T-helper 1 cell treated with Interleukin-12 subunit alpha and Interleukin-12 subunit beta and Interleukin-4 antibody, amounts not matched to agents 30 μg/mL and 1 μg/mL, for 36 hours (primary cell): Measurements from ENCODE around the gene PTPN22.
"Not testable (repeated sequence)": the region's sequence is repeated elsewhere in the genome, so short reads cannot be mapped to it uniquely, and the experiment has no call there.

Experiments
- H3K27ac Mint-ChIP-seq: one replicate; pipeline ENCODE4 v1.8.0; 2021; ENCODE audit warnings: mild to moderate bottlenecking, mixed read lengths
- H3K27me3 Mint-ChIP-seq: one replicate; pipeline ENCODE4 v1.8.0; 2021; ENCODE audit warnings: low read depth, mixed read lengths
- H3K36me3 Mint-ChIP-seq: one replicate; pipeline ENCODE4 v1.8.0; 2021; ENCODE audit warnings: low read depth, mixed read lengths
- H3K4me1 Mint-ChIP-seq: one replicate; pipeline ENCODE4 v1.8.0; 2021; ENCODE audit warnings: low read depth, mixed read lengths
- H3K4me3 Mint-ChIP-seq: one replicate; pipeline ENCODE4 v1.8.0; 2021; ENCODE audit warnings: mild to moderate bottlenecking, moderate library complexity, mixed read lengths
- H3K9me3 Mint-ChIP-seq: one replicate; pipeline ENCODE4 v1.8.0; 2021; ENCODE audit warnings: mixed read lengths

PTPN22 gene

GRCh38 chr1:113872219-113872935, 865 bp upstream of the PTPN22 start:
- Mint-ChIP-seq H3K4me1 (peaks cover 63% of the 10 kb centered on the region), H3K27ac (peak overlapping the region; percentile 97), H3K9me3 (no peaks in the 10 kb centered on the region), H3K4me3 (peak overlapping the region; percentile 87), H3K27me3 (no peaks in the 10 kb centered on the region), H3K36me3 (peaks cover 24% of the 10 kb centered on the region)

DNA sequence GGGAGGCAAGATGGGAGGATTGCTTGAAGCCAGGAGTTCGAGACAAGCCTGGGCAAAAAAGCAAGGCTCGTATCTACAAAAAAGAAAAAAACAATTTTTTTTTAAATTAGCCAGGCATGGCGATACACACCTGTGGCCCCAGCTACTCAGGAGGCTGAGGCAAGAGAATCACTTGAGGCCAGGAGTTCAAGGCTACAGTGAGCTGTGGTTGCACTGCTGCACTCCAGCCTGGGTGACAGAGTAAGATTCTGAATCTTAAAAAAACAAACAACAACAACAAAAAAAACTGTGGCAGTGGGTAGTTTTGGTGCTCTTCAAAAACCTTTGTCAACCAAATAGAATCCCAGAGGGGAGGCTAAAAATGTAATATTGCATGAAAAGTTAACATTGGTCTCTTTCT, 734 bp downstream of the PTPN22 start:
- H3K27ac Mint-ChIP-seq: peak overlapping the region; percentile 97
- H3K4me3 Mint-ChIP-seq: peak overlapping the region; percentile 87
- H3K27me3 Mint-ChIP-seq: no peaks in the 10 kb centered on the region
- H3K4me1 Mint-ChIP-seq: peaks cover 64% of the 10 kb centered on the region
- H3K36me3 Mint-ChIP-seq: peaks cover 24% of the 10 kb centered on the region
- H3K9me3 Mint-ChIP-seq: no peaks in the 10 kb centered on the region

DNA sequence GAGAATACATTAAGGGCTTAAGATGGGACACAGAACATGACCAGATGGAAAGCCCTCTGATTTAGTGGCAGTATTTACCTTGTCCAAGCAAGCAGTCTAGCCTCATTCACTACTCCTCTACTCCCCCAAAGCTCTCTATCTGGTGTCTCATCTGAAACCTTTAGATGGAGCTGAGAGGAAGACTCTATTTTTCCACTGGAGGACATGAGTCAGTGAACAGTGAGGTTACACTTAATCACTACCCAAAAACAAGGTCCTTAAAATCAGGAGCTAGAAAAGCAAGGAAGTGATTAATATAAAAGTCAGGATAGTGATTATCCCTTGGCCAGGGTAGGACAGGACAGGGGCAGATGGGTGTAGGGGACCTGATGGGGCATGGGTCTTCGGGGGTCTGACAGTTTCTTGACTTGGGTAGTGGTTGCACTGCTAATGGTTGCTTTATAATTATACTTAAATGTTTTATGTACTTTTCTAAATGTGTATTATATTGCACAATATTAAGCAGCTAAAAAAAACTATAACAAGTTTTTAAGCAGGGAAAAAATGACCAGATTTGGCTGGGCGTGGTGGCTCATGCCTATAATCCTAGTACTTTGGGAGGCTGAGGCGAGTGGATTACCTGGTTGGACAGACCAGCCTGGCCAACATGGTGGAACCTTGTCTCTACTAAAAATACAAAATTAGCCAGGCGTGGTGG, 3.0 kb downstream of the PTPN22 start:
- Mint-ChIP-seq H3K27me3 (no peaks in the 10 kb centered on the region), H3K9me3 (no peaks in the 10 kb centered on the region), H3K36me3 (peaks cover 25% of the 10 kb centered on the region), H3K27ac (peak overlapping the region; percentile 77), H3K4me3 (peak overlapping the region; percentile 87), H3K4me1 (peaks cover 49% of the 10 kb centered on the region)

DNA sequence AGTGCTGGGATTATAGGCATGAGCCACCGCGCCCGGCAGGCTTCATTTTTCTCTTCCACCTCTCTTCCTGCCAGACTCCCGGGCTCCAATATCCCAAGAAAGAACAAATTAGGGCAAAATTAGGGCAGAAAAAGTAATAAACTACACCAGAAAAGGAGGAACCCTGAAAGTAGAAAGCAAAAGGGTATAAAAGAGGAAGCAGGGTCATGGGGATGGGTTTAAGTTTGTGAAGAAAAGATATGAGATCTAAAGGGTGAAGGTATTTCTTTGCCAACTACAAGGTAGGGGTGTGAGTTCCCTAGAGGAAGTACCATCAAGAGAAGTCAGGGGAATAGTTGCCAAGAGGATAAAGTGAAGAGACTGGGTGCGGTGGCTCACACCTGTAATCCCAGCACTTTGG, 9.9 kb downstream of the PTPN22 start:
- Mint-ChIP-seq H3K9me3 (no peaks in the 10 kb centered on the region), H3K4me3 (no peak overlapping the region), H3K27ac (no peak overlapping the region), H3K27me3 (no peaks in the 10 kb centered on the region), H3K36me3 (peaks cover 33% of the 10 kb centered on the region), H3K4me1 (peaks cover 38% of the 10 kb centered on the region)

DNA sequence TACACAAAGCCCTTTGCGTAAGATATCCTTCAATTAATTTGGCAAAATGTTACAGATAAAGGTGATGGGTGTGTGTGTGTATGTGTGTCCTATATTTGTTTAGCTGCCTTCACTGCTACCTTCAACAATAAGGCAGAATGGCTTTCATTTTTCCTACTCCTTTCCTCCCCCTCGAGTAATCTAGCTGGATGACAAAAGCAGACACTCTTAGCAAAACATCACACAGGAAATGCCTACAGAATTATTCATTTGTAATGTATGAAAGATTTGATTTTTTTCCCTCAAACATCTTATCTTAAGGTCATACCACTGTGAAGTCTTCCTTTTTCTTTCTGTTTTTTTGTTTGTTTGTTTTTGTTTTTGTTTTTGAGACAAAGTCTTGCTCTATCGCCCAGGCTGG, 10.6 kb downstream of the PTPN22 start:
- Mint-ChIP-seq H3K27me3 (no peaks in the 10 kb centered on the region), H3K27ac (no peak overlapping the region), H3K36me3 (peaks cover 40% of the 10 kb centered on the region), H3K4me3 (no peak overlapping the region), H3K4me1 (peaks cover 36% of the 10 kb centered on the region), H3K9me3 (no peaks in the 10 kb centered on the region)

DNA sequence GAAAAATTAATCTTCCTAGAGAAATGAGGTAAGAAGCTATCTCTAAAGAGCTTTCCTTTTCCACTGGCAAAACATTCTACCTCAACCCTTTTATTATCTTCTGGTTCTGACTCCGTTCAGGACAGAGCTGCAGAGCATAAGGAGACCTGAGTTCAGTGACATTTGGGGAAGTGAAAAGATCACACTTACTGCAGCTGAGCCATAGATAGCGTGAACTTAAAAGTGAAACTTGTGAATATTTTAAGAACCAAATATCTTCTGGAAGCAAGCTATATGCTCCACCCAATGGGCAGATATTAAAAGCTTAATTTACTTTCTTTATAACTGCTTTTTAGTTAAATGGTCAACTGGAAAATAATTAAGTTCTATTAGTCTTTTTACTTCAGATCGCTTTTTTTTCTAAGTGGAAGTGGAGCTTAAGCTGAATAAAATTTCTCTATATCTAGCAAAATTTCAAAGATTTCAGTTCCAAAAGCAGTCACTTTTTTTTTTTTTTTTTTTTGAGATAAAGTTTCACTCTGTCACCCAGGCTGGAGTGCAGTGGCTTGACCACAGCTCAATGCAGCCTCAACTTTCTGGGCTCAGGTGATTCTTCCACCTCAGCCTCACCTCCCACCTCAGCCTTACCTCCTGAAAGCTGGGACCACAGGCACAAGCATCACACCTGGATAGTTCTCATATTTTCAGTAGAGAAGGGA, 11.9 kb downstream of the PTPN22 start:
- Mint-ChIP-seq H3K36me3 (peaks cover 46% of the 10 kb centered on the region), H3K9me3 (no peaks in the 10 kb centered on the region), H3K4me1 (peaks cover 36% of the 10 kb centered on the region), H3K27ac (no peak overlapping the region), H3K27me3 (no peaks in the 10 kb centered on the region), H3K4me3 (peak overlapping the region; percentile 45)

DNA sequence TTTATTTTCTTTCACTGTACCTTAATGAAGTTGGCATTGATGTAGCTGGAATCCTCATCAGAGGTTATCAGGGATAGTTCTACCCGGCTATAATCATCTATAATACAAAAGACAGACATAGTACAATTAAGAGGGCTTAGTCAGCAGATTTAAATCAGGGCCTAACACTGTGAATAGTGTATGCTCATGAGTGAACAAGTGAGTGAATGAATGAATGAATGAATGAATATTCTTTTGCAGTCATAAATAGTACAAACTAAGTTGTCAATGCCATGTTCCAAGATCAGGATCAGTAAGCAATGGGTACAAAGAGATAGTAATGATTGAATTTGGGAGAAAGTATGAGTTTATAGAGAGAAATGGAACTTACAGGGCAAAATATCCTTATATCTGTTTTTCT, 12.5 kb downstream of the PTPN22 start:
- Mint-ChIP-seq H3K27me3 (no peaks in the 10 kb centered on the region), H3K4me3 (no peak overlapping the region), H3K9me3 (no peaks in the 10 kb centered on the region), H3K36me3 (peaks cover 52% of the 10 kb centered on the region), H3K27ac (no peak overlapping the region), H3K4me1 (peaks cover 40% of the 10 kb centered on the region)

DNA sequence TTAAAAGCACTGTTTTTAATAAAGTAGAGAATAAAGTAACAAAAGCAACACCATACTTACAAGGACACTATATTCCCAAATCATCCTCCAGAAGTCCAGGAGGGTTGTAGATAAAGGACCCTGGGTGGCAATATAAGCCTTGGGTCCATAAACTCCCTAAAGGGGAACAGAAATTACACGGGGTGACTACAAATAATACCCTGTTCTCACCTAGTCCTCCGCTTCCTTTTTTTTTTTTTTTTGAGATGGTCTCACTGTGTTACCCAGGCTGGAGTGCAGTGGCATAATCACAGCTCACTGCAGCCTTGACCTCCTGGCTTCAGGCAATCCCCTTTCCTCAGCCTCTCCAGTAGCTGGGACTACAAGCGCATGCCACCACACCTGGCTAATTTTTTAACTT, 13.1 kb downstream of the PTPN22 start:
- H3K4me3 Mint-ChIP-seq: no peak overlapping the region
- peaks cover 51% of the 10 kb centered on the region for H3K36me3 Mint-ChIP-seq
- no peaks in the 10 kb centered on the region for H3K27me3 Mint-ChIP-seq
- no peaks in the 10 kb centered on the region for H3K9me3 Mint-ChIP-seq
- H3K4me1 Mint-ChIP-seq: peaks cover 37% of the 10 kb centered on the region
- no peak overlapping the region for H3K27ac Mint-ChIP-seq

DNA sequence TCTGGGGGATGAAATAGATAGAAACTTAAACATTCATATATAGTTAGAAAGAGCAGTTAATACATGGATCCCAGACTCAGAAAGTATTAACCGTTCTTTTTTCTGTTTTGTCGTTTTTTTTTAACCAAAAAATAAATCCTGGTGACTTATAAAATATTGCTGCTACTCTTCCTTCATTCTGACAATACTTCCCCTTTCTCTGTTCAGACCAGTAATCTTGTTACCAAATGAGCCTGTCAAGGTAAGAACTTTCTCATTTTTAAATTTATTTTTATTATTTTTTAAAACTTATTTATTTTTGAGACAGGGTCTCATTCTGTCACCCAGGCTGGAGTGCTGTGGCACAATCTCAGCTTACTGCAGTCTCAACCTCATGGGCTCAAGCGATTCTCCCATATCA, 13.7 kb downstream of the PTPN22 start:
- peaks cover 47% of the 10 kb centered on the region for H3K36me3 Mint-ChIP-seq
- no peaks in the 10 kb centered on the region for H3K9me3 Mint-ChIP-seq
- no peak overlapping the region for H3K4me3 Mint-ChIP-seq
- H3K27ac Mint-ChIP-seq: no peak overlapping the region
- no peaks in the 10 kb centered on the region for H3K27me3 Mint-ChIP-seq
- peaks cover 33% of the 10 kb centered on the region for H3K4me1 Mint-ChIP-seq

- H3K4me3 Mint-ChIP-seq: no peak overlapping the region
- no peak overlapping the region for H3K27ac Mint-ChIP-seq
- no peaks in the 10 kb centered on the region for H3K27me3 Mint-ChIP-seq
- H3K4me1 Mint-ChIP-seq: peaks cover 24% of the 10 kb centered on the region
- H3K36me3 Mint-ChIP-seq: peaks cover 46% of the 10 kb centered on the region
- no peaks in the 10 kb centered on the region for H3K9me3 Mint-ChIP-seq
Measured at GRCh38 chr1:113856401-113856790, 15.1 kb downstream of the PTPN22 start.

DNA sequence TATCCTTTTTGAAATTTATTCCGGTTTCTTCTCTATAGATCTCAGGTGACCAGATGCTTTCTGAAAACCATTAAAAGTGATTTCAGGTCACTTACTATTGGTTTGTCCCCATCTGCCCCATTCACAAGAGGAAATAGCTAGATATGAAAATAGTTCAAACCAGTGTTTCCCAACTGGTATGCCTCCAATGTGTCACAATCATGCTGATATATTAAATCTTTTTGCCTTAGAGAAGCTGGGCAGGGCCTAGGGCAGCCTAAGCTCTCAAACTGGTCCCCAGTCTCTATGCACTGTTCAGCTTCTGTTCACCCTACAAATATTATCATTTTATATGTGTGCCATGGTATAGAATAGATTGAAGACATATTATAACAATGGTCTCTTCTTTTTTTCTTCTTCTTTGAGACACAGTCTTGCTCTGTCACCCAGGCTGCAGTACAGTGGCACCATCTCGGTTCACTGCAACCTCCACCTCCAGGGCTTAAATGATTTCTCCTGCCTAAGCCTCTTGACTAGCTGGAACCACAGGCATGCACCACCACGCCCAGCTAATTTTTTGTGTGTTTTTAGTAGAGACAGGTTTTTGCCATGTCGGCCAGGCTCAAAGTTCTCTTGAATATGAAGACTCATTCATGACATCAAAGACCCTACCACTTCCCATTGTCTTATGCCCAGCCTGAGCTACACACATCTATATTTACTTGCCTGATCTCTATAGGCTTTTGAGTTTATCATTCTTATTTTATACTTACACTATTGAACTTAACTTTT, 15.7 kb downstream of the PTPN22 start:
- peaks cover 45% of the 10 kb centered on the region for H3K36me3 Mint-ChIP-seq
- no peak overlapping the region for H3K27ac Mint-ChIP-seq
- no peaks in the 10 kb centered on the region for H3K9me3 Mint-ChIP-seq
- H3K27me3 Mint-ChIP-seq: no peaks in the 10 kb centered on the region
- no peak overlapping the region for H3K4me3 Mint-ChIP-seq
- peaks cover 21% of the 10 kb centered on the region for H3K4me1 Mint-ChIP-seq

DNA sequence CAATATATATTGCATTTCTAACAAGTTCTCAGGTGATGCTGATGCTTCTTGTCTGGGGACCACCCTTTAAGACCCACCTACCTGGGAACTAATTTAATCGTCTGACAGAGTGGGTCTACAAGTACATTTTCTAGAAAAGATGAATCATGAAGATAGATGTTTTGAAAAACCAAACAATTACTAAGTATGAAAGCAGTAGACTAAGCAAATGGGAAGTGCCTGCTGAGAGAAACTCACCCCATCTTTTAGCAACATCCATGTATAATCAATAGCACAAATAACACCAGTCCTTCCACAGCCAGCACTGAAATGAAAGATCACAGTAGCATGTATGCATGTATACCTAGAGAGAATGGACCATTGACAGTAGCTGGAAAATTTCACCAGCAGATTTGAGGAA, 17.3 kb downstream of the PTPN22 start:
- Mint-ChIP-seq H3K9me3 (no peaks in the 10 kb centered on the region), H3K27ac (no peak overlapping the region), H3K4me1 (peaks cover 17% of the 10 kb centered on the region), H3K27me3 (no peaks in the 10 kb centered on the region), H3K4me3 (no peak overlapping the region), H3K36me3 (peaks cover 49% of the 10 kb centered on the region)

DNA sequence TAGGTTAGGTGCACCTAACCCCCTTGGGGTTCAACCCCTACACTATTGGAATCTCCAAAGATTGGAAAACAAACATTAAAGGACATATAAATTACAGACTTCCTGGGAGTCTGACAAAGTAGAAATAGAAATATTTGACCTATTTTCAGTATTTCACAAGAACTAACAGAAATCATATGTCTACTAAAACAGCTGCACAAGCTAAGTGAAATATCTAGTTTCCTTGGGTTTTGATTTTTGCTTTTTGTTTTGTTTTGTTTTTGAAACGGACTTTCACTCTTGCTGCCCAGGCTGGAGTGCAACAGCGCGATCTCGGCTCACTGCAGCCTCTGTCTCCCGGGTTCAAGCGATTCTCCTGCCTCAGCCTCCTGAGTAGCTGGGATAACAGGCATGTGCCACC, 18.8 kb downstream of the PTPN22 start:
- not testable (repeated sequence) for H3K27me3 Mint-ChIP-seq, H3K4me3 Mint-ChIP-seq, H3K27ac Mint-ChIP-seq, H3K9me3 Mint-ChIP-seq
- H3K36me3 Mint-ChIP-seq: peaks cover 51% of the 10 kb centered on the region
- H3K4me1 Mint-ChIP-seq: peaks cover 14% of the 10 kb centered on the region

DNA sequence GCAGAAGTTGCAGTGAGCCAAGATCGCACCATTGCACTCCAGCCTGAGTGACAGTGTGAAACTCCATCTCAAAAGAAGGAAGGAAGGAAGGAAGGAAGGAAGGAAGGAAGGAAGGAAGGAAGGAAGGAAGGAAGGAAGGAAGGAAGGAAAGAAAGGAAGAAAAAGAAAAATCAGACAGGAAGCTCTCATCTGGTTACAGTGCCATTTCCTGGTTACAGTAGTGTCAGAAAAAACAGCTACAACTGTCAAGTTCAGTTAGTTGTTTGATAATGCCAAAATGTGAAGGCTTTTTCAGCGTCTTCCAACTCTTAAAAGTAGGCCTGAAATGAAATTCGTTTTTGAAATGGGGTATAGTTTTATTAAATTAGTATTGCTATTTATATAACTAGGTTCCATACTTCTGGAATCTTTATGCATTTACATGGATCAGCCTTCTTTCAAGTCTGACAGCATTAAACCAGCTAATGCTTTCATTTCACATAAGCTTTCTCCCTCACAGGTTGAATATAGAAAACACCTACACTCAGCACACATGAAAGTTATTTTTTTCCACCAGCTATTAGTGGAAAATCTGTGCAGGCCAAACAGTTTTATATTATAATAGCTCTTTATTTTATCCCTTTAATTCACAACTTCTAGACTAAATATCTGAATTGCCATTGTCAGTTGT, 21.2 kb downstream of the PTPN22 start:
- Mint-ChIP-seq H3K27ac (peak overlapping the region; percentile 62), H3K4me3 (no peak overlapping the region), H3K9me3 (no peaks in the 10 kb centered on the region), H3K4me1 (peaks cover 14% of the 10 kb centered on the region), H3K36me3 (peaks cover 55% of the 10 kb centered on the region), H3K27me3 (no peaks in the 10 kb centered on the region)
